H9 (cell line): ENCODE measurements around the gene CENPB. TPM values are rescaled to one million over a fixed set of nuclear protein-coding genes. Genes with fewer than 3 reads are reported as not detected.
A peak's percentile ranks its signal among the peaks of the same experiment; 100 is the strongest.

Experiments
- DNase-seq: peaks from one replicate; pipeline ENCODE4 v3.0.0-alpha.2; 2017
- H2AFZ ChIP-seq: one replicate; pipeline ENCODE4 v1.6.1; 2013; ENCODE audit warnings: mild to moderate bottlenecking, low read length, control low read depth, moderate library complexity
- H2AK5ac ChIP-seq: 2 replicates; pipeline ENCODE4 v1.6.1; 2013; ENCODE audit warnings: low read length, control low read depth, mixed read lengths; ENCODE audit not compliant: insufficient read length
- H2BK120ac ChIP-seq: one replicate; pipeline ENCODE4 v1.6.1; 2013; ENCODE audit warnings: low read depth, mild to moderate bottlenecking, low read length, control low read depth, inconsistent platforms; ENCODE audit not compliant: poor library complexity, severe bottlenecking
- H2BK12ac ChIP-seq: 2 replicates; pipeline ENCODE4 v1.6.1; 2013; ENCODE audit warnings: low read length, control low read depth, mixed read lengths, low read depth; ENCODE audit not compliant: insufficient read length
- H2BK15ac ChIP-seq: 2 replicates; pipeline ENCODE4 v1.6.1; 2013; ENCODE audit warnings: low read depth, low read length, control low read depth
- H2BK20ac ChIP-seq: one replicate; pipeline ENCODE4 v1.6.1; 2013; ENCODE audit warnings: low read depth, mild to moderate bottlenecking, low read length, control low read depth, inconsistent platforms; ENCODE audit not compliant: poor library complexity, severe bottlenecking
- H2BK5ac ChIP-seq: 2 replicates; pipeline ENCODE4 v1.6.1; 2013; ENCODE audit warnings: low read length, control low read depth, mixed read lengths; ENCODE audit not compliant: insufficient read length
- H3K14ac ChIP-seq: 2 replicates; pipeline ENCODE4 v1.6.1; 2013; ENCODE audit warnings: low read length, control low read depth; ENCODE audit not compliant: insufficient read depth
- H3K18ac ChIP-seq: 2 replicates; pipeline ENCODE4 v1.6.1; 2013; ENCODE audit warnings: low read depth, mild to moderate bottlenecking, mixed read lengths, low read length, control low read depth; ENCODE audit not compliant: insufficient read length
- H3K23ac ChIP-seq: 2 replicates; pipeline ENCODE4 v1.6.1; 2013; ENCODE audit warnings: low read length, control low read depth, mixed read lengths, low read depth; ENCODE audit not compliant: insufficient read length
- H3K23me2 ChIP-seq: 2 replicates; pipeline ENCODE4 v1.6.1; 2013; ENCODE audit warnings: low read depth, mild to moderate bottlenecking, mixed read lengths, low read length, control low read depth; ENCODE audit not compliant: insufficient read length, poor library complexity, severe bottlenecking
- H3K27ac ChIP-seq: 2 replicates; pipeline ENCODE4 v1.5.1; 2013; ENCODE audit warnings: low read length, control low read depth, mixed read lengths, low read depth; ENCODE audit not compliant: insufficient read length
- H3K27me3 ChIP-seq: 2 replicates; pipeline ENCODE4 v1.6.1; 2013; ENCODE audit warnings: low read length, control low read depth, inconsistent platforms; ENCODE audit not compliant: insufficient read depth
- H3K4ac ChIP-seq: 2 replicates; pipeline ENCODE4 v1.6.1; 2013; ENCODE audit warnings: low read depth, mild to moderate bottlenecking, control low read depth, inconsistent platforms, low read length, moderate library complexity
- H3K4me1 ChIP-seq: 2 replicates; pipeline ENCODE4 v1.6.1; 2013; ENCODE audit warnings: low read length, control low read depth, inconsistent platforms; ENCODE audit not compliant: insufficient read depth
- H3K4me2 ChIP-seq: 2 replicates; pipeline ENCODE4 v1.6.1; 2013; ENCODE audit warnings: low read length, control low read depth, mixed read lengths; ENCODE audit not compliant: insufficient read length, insufficient read depth
- H3K56ac ChIP-seq: 2 replicates; pipeline ENCODE4 v1.6.1; 2013; ENCODE audit warnings: low read depth, mild to moderate bottlenecking, mixed read lengths, low read length, control low read depth; ENCODE audit not compliant: insufficient read length
- H3K79me1 ChIP-seq: 2 replicates; pipeline ENCODE4 v1.6.1; 2013; ENCODE audit warnings: low read depth, mild to moderate bottlenecking, moderate library complexity, low read length, control low read depth, inconsistent platforms; ENCODE audit not compliant: insufficient read depth, poor library complexity, severe bottlenecking
- H3K79me2 ChIP-seq: 2 replicates; pipeline ENCODE4 v1.6.1; 2013; ENCODE audit warnings: low read length, control low read depth, inconsistent platforms; ENCODE audit not compliant: insufficient read depth
- H3K9ac ChIP-seq: 2 replicates; pipeline ENCODE4 v1.6.1; 2013; ENCODE audit warnings: low read length, control low read depth, mixed read lengths; ENCODE audit not compliant: insufficient read length; ENCODE audit errors: extremely low read depth
- H3K9me3 ChIP-seq: one replicate; pipeline ENCODE4 v1.6.1; 2013; ENCODE audit warnings: low read depth, low read length, inconsistent platforms; ENCODE audit not compliant: control insufficient read depth
- H3T11ph ChIP-seq: one replicate; pipeline ENCODE4 v1.6.1; 2013; ENCODE audit warnings: mild to moderate bottlenecking, low read length, control low read depth, inconsistent platforms
- H4K20me1 ChIP-seq: one replicate; pipeline ENCODE4 v1.6.1; 2013; ENCODE audit not compliant: control insufficient read depth, insufficient read length, insufficient read depth
- H4K5ac ChIP-seq: 2 replicates; pipeline ENCODE4 v1.6.1; 2013; ENCODE audit warnings: low read depth, mild to moderate bottlenecking, mixed read lengths, low read length, control low read depth; ENCODE audit not compliant: insufficient read length
- H4K8ac ChIP-seq: replicated peaks from 2 replicates; pipeline ENCODE4 v1.6.1; 2013; ENCODE audit warnings: low read length, control low read depth, mixed read lengths, low read depth; ENCODE audit not compliant: insufficient read length
- H4K91ac ChIP-seq: 2 replicates; pipeline ENCODE4 v1.6.1; 2013; ENCODE audit warnings: low read depth, mild to moderate bottlenecking, moderate library complexity, mixed read lengths, low read length, control low read depth; ENCODE audit not compliant: insufficient read length
- H3K27ac Mint-ChIP-seq, 3 experiments: 2 replicates in 2 of 3; 3 replicates in 1 of 3; pipeline ENCODE4 v1.8.0; 2020 to 2021; ENCODE audit warnings: mixed read lengths in 3 of 3, mild to moderate bottlenecking in 1 of 3, moderate library complexity in 1 of 3
- H3K27me3 Mint-ChIP-seq: 2 replicates; pipeline ENCODE4 v1.8.0; 2021; ENCODE audit warnings: low read depth, mild to moderate bottlenecking, moderate library complexity, mixed read lengths
- H3K36me3 Mint-ChIP-seq, 3 experiments: 2 replicates in 2 of 3; 3 replicates in 1 of 3; pipeline ENCODE4 v1.8.0; 2020 to 2021; ENCODE audit warnings: low read depth in 3 of 3, mixed read lengths in 3 of 3; ENCODE audit not compliant: insufficient read depth in 1 of 3
- H3K4me1 Mint-ChIP-seq, 2 experiments: 2 replicates each; pipeline ENCODE4 v1.8.0; 2020; ENCODE audit warnings: mixed read lengths in 2 of 2
- H3K4me3 Mint-ChIP-seq, 2 experiments: 2 replicates in 1 of 2; 3 replicates in 1 of 2; pipeline ENCODE4 v1.8.0; 2020 to 2021; ENCODE audit warnings: mild to moderate bottlenecking in 2 of 2, mixed read lengths in 2 of 2, moderate library complexity in 1 of 2
- H3K9me3 Mint-ChIP-seq, 2 experiments: 2 replicates in 1 of 2; 3 replicates in 1 of 2; pipeline ENCODE4 v1.8.0; 2020; ENCODE audit warnings: mild to moderate bottlenecking in 2 of 2, mixed read lengths in 2 of 2, moderate library complexity in 1 of 2
- WGBS: extraction: QIAGEN DNeasy Blood & Tissue Kit; methylation state at CpG from one replicate; pipeline ENCODE4 v1.1.7; 2013; ENCODE audit warnings: missing lambda C conversion rate, low lambda C conversion rate, mixed read lengths; ENCODE audit not compliant: insufficient read length; ENCODE audit errors: extremely low coverage; 5-methylcytosine and 5-hydroxymethylcytosine counted together
- total RNA-seq: library from RNA; stranded (reverse); gene quantifications from 2 replicates; pipeline ENCODE4 v1.2.1, GENCODE V29; 2021
- TF ChIP-seq, protein P1 (sequence below): fragments of 200-600 bp; sonication (generic); conservative IDR thresholded peaks from 3 replicates; pipeline ENCODE4 v1.8.0; 2021; ENCODE audit warnings: antibody characterized with exemption, mild to moderate bottlenecking

CENPB gene
- total RNA-seq, 1 experiment from 2014 or later: 63.1 TPM

DNA sequence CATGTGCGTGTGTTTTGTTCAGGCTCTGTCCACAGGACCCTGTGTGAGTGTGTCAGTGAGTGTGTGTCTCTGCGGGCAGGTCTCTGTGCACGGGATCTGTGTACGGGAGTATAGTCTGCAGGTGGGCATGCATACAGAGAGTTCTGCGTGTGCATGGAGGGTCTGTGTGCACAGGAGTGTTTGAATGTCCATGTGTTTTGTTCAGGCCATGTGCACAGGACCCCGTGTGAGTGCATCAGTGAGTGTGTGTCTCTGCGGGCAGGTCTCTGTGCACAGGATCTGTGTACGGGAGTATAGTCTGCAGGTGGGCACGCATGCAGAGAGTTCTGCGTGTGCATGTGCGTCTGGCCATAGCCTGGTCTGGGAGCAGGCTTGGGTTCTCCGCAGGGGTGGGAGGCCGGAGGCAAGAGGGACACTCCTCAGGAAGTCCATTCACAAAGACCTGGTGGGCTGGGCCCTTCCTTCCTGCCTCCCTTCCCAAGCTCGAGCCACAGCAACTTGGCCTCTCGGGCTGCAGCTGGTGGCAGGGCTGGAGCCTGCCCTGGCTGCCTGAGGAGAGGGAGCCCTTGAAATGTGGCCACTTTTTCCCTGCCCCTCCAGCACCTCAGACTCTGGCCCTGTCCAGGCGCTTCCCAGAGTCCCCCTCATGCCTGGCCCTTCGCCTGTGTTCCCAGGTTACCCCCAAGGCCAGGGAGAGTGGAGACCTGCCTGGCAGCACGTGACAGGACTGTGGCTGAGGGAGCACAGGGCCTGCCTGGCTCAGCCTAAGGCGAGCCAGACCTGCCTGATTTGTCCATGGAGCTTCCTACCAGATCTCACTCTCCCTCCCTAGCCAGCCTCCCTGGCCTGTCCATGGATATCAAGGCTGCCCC, 47.2 kb downstream of the CENPB start:
- no peaks in the 10 kb centered on the region for H3K79me1 ChIP-seq
- peak; percentile 61 for DNase-seq
- Mint-ChIP-seq H3K36me3 (no peaks in the 10 kb centered on the region), H3K4me1 (peaks cover 8 to 27% of the 10 kb centered on the region in 2 experiments), H3K27ac (peak overlapping the region in 1 of 3 experiments; percentile 93; a peak in 4 of 7 replicates), H3K4me3 (0 out of 5 replicates have a peak overlapping the region, but pooled peaks of 1 of the 2 experiments have one; percentile 39), H3K27me3 (peaks cover 5% of the 10 kb centered on the region), H3K9me3 (no peaks in the 10 kb centered on the region)
- H3K23ac ChIP-seq: no peak overlapping the region
- no peak overlapping the region for H3K18ac ChIP-seq
- TF ChIP-seq, protein P1, sequence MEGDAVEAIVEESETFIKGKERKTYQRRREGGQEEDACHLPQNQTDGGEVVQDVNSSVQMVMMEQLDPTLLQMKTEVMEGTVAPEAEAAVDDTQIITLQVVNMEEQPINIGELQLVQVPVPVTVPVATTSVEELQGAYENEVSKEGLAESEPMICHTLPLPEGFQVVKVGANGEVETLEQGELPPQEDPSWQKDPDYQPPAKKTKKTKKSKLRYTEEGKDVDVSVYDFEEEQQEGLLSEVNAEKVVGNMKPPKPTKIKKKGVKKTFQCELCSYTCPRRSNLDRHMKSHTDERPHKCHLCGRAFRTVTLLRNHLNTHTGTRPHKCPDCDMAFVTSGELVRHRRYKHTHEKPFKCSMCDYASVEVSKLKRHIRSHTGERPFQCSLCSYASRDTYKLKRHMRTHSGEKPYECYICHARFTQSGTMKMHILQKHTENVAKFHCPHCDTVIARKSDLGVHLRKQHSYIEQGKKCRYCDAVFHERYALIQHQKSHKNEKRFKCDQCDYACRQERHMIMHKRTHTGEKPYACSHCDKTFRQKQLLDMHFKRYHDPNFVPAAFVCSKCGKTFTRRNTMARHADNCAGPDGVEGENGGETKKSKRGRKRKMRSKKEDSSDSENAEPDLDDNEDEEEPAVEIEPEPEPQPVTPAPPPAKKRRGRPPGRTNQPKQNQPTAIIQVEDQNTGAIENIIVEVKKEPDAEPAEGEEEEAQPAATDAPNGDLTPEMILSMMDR: no peak
- H3K27ac ChIP-seq: no peak overlapping the region
- H3K23me2 ChIP-seq: no peaks in the 10 kb centered on the region
- no peak overlapping the region for H2BK12ac ChIP-seq
- H4K20me1 ChIP-seq: no peaks in the 10 kb centered on the region
- H2AFZ ChIP-seq: no peak overlapping the region
- H2BK15ac ChIP-seq: no peak overlapping the region
- no peak overlapping the region for H4K5ac ChIP-seq
- H2BK120ac ChIP-seq: no peak overlapping the region
- no peaks in the 10 kb centered on the region for H3K9me3 ChIP-seq
- no peak overlapping the region; the same call in 1 of the 2 replicates for H3K14ac ChIP-seq
- H2BK20ac ChIP-seq: no peak overlapping the region
- no peak overlapping the region for H3K9ac ChIP-seq
- no peak overlapping the region for H4K8ac ChIP-seq
- no peaks in the 10 kb centered on the region for H3K79me2 ChIP-seq
- H3K4me1 ChIP-seq: peaks cover 3% of the 10 kb centered on the region; the same call in 1 of the 2 replicates
- H3K4ac ChIP-seq: no peak overlapping the region
- H3K4me2 ChIP-seq: no peak overlapping the region
- no peak overlapping the region for H3T11ph ChIP-seq
- no peak overlapping the region for H2BK5ac ChIP-seq
- H2AK5ac ChIP-seq: no peak overlapping the region
- H3K27me3 ChIP-seq: no peaks in the 10 kb centered on the region
- H3K56ac ChIP-seq: no peak overlapping the region
- H4K91ac ChIP-seq: no peak overlapping the region
- no CpG with 5 or more reads among the region's 19 CpGs for WGBS
